K562 (cell line): ENCODE measurements around the gene GALK2. TPM values are rescaled to one million over a fixed set of nuclear protein-coding genes. Genes with fewer than 3 reads are reported as not detected.

Source experiments
- ATAC-seq: fragments of 200-7000 bp; cut with Tn5 transposase; 3 replicates; pipeline ENCODE4 v1.9.1; 2020; ENCODE audit warnings: moderate library complexity
- BruUV-seq: library from RNA; stranded (reverse); fragments of 400-500 nt; replicated peaks from 2 replicates; lab custom pipeline; 2021; lab: Mats Ljungman, UMichigan
- CTCF ChIA-PET: fragments of 300-600 bp; formaldehyde crosslinking; extraction: SDS; loops from one replicate; lab custom pipeline; 2021; ENCODE audit warnings: low intra/inter-chr PET ratio; lab: Yijun Ruan, JAX
- POLR2A ChIA-PET: fragments of 300-600, 350-650 bp; sonication (Branson Sonifier 250); formaldehyde crosslinking; extraction: SDS; loops from one replicate; lab custom pipeline; 2021; ENCODE audit warnings: antibody characterized with exemption, inconsistent platforms; lab: Yijun Ruan, JAX
- DNase-seq, 4 experiments: peaks; one replicate each; pipeline versions ENCODE4 v3.0.0 to v3.0.0-alpha.2; 2011 to 2018; ENCODE audit warnings: low spot score in 3 of 4, mixed read lengths in 3 of 4; ENCODE audit errors: extremely low read depth in 1 of 4
- FAIRE-seq: peaks from 2 replicates; lab custom pipeline; 2011; peaks lifted over from hg19 to GRCh38; lab: Jason Lieb, UNC
- H2AFZ ChIP-seq: 2 replicates; pipeline ENCODE4 v1.6.0; 2011; ENCODE audit warnings: low read depth, low read length, control low read depth, inconsistent platforms
- H3K27ac ChIP-seq: fragments of 200-600 bp; 3 replicates; pipeline ENCODE4 v1.8.0; 2011; ENCODE audit warnings: low read depth, mild to moderate bottlenecking, control low read depth, inconsistent platforms, low read length, moderate library complexity, mixed read lengths; ENCODE audit errors: extremely low read depth
- H3K27me3 ChIP-seq, 2 experiments: fragments of 300-600 bp in 1 of 2; 2 replicates in 1 of 2; 3 replicates in 1 of 2; pipeline versions ENCODE4 v1.6.0 to v1.8.0; 2011; ENCODE audit warnings: inconsistent platforms in 2 of 2, low read length in 2 of 2, mild to moderate bottlenecking in 1 of 2, mixed read lengths in 1 of 2, moderate library complexity in 1 of 2; ENCODE audit not compliant: control insufficient read depth in 2 of 2, insufficient read depth in 2 of 2
- H3K36me3 ChIP-seq: fragments of 300-600 bp; 3 replicates; pipeline ENCODE4 v1.8.0; 2011; ENCODE audit warnings: mild to moderate bottlenecking, low read length, inconsistent platforms; ENCODE audit not compliant: control insufficient read depth, insufficient read depth
- H3K4me1 ChIP-seq, 2 experiments: fragments of 200-600 bp in 1 of 2; replicated peaks in 1 of 2; 2 replicates in 1 of 2; 3 replicates in 1 of 2; pipeline versions ENCODE4 v1.5.1 to v1.8.0; 2011; ENCODE audit warnings: inconsistent platforms in 2 of 2, low read length in 2 of 2, mild to moderate bottlenecking in 1 of 2, mixed read lengths in 1 of 2, moderate library complexity in 1 of 2; ENCODE audit not compliant: control insufficient read depth in 2 of 2, insufficient read depth in 2 of 2
- H3K4me2 ChIP-seq: 2 replicates; pipeline ENCODE4 v1.6.1; 2011; ENCODE audit warnings: low read length, control low read depth, inconsistent platforms, mixed read lengths; ENCODE audit not compliant: insufficient read depth
- H3K4me3 ChIP-seq: fragments of 200-600 bp; sonication (generic), shearing (Covaris generic); 2 replicates; pipeline ENCODE4 v1.5.1; 2016; ENCODE audit warnings: control low read depth, inconsistent platforms
- H3K79me2 ChIP-seq: fragments of 200-600 bp; 3 replicates; pipeline ENCODE4 v1.8.0; 2011; ENCODE audit warnings: low read length, inconsistent platforms; ENCODE audit not compliant: control insufficient read depth, insufficient read depth
- H3K9ac ChIP-seq, 2 experiments: 2 replicates each; pipeline versions ENCODE4 v1.6.0 to v1.6.1; 2011; ENCODE audit warnings: low read depth in 2 of 2, low read length in 2 of 2, control low read depth in 1 of 2, inconsistent platforms in 1 of 2, mild to moderate bottlenecking in 1 of 2, mixed read lengths in 1 of 2; ENCODE audit not compliant: insufficient read depth in 1 of 2
- H3K9me1 ChIP-seq: one replicate; pipeline ENCODE4 v1.6.0; 2011; ENCODE audit warnings: inconsistent platforms, mild to moderate bottlenecking, low read length, moderate library complexity; ENCODE audit not compliant: control insufficient read depth, insufficient read depth
- H3K9me3 ChIP-seq: replicated peaks from 2 replicates; pipeline ENCODE4 v1.5.1; 2011; ENCODE audit warnings: low read depth, low read length, inconsistent platforms; ENCODE audit not compliant: control insufficient read depth, insufficient read depth
- H4K20me1 ChIP-seq: replicated peaks from 2 replicates; pipeline ENCODE4 v1.6.1; 2011; ENCODE audit warnings: low read length, inconsistent platforms, mixed read lengths; ENCODE audit not compliant: control insufficient read depth, insufficient read depth
- ARNT ChIP-seq, 2 experiments: fragments of 450-650 bp; IDR thresholded peaks; 2 replicates each; pipeline ENCODE4 v1.6.1; 2016; ENCODE audit warnings: mild to moderate bottlenecking in 1 of 2
- CBFA2T2 ChIP-seq: fragments of 450-650 bp; conservative IDR thresholded peaks from 2 replicates; pipeline ENCODE4 v1.6.1; 2017; ENCODE audit warnings: mild to moderate bottlenecking
- CBX3 ChIP-seq, 2 experiments: IDR thresholded peaks; 1 replicate in 1 of 2; 2 replicates in 1 of 2; pipeline ENCODE4 v1.6.1; 2012; ENCODE audit warnings: inconsistent platforms in 2 of 2, low read length in 2 of 2, borderline replicate concordance in 1 of 2, control low read depth in 1 of 2
- EHMT2 ChIP-seq: fragments of 450-650 bp; IDR thresholded peaks from 2 replicates; pipeline ENCODE4 v1.6.1; 2018; ENCODE audit warnings: antibody characterized with exemption
- EP400 ChIP-seq: fragments of 450-650 bp; IDR thresholded peaks from 2 replicates; pipeline ENCODE4 v1.6.1; 2017; ENCODE audit warnings: antibody characterized with exemption, mild to moderate bottlenecking, moderate library complexity
- EWSR1 ChIP-seq: fragments of 450-650 bp; IDR thresholded peaks from 2 replicates; pipeline ENCODE4 v1.6.1; 2018; ENCODE audit warnings: borderline replicate concordance, mild to moderate bottlenecking, low read depth, moderate library complexity; ENCODE audit not compliant: partially characterized antibody
- HMG20A ChIP-seq: fragments of 450-650 bp; formaldehyde crosslinking; conservative IDR thresholded peaks from 2 replicates; pipeline ENCODE4 v1.4.0; 2020; ENCODE audit warnings: mild to moderate bottlenecking, mixed read lengths
- HNRNPLL ChIP-seq: fragments of 200-400 bp; formaldehyde crosslinking; IDR thresholded peaks from 2 replicates; pipeline ENCODE4 v1.6.1; 2017; ENCODE audit warnings: low read length, low read depth, mild to moderate bottlenecking; ENCODE audit not compliant: poor library complexity, severe bottlenecking
- KAT8 ChIP-seq: fragments of 450-650 bp; IDR thresholded peaks from 2 replicates; pipeline ENCODE4 v1.6.1; 2016; ENCODE audit warnings: low read depth, mild to moderate bottlenecking
- LARP7 ChIP-seq: fragments of 450-650 bp; IDR thresholded peaks from 2 replicates; pipeline ENCODE4 v1.6.1; 2016
- MAZ ChIP-seq, 2 experiments: fragments of 450-650 bp in 1 of 2; sonication (generic) in 1 of 2; formaldehyde crosslinking; IDR thresholded peaks in 1 of 2; conservative IDR thresholded peaks in 1 of 2; 2 replicates each; pipeline versions ENCODE4 v1.4.0 to v1.5.0; 2020; ENCODE audit warnings: mild to moderate bottlenecking in 1 of 2, missing genetic modification reagents in 1 of 2
- MCM3 ChIP-seq: fragments of 450-650 bp; IDR thresholded peaks from 2 replicates; pipeline ENCODE4 v1.6.1; 2016
- NFIC ChIP-seq: fragments of 450-650 bp; IDR thresholded peaks from 2 replicates; pipeline ENCODE4 v1.6.1; 2017; ENCODE audit warnings: mild to moderate bottlenecking, inconsistent platforms
- POLR3A ChIP-seq: IDR thresholded peaks from 2 replicates; pipeline ENCODE4 v1.6.1; 2011; ENCODE audit warnings: borderline replicate concordance, mild to moderate bottlenecking, moderate library complexity; ENCODE audit not compliant: insufficient read length, insufficient read depth; ENCODE audit errors: extremely low read depth
- PRPF4 ChIP-seq: fragments of 200-400 bp; formaldehyde crosslinking; IDR thresholded peaks from one replicate; pipeline ENCODE4 v1.6.1; 2017; ENCODE audit warnings: low read length, low read depth, mild to moderate bottlenecking; ENCODE audit not compliant: insufficient read depth, poor library complexity, severe bottlenecking
- RUNX1 ChIP-seq: sonication (generic); IDR thresholded peaks from 2 replicates; pipeline ENCODE4 v1.6.1; 2016; ENCODE audit warnings: antibody characterized with exemption, low read depth
- SP2 ChIP-seq: IDR thresholded peaks from 2 replicates; pipeline ENCODE4 v1.6.1; 2011; ENCODE audit warnings: mild to moderate bottlenecking, low read depth, low read length, moderate library complexity; ENCODE audit not compliant: poor library complexity, severe bottlenecking; ENCODE audit errors: extremely low read depth
- TBP ChIP-seq: optimal IDR thresholded peaks from 2 replicates; pipeline ENCODE3; 2011; ENCODE audit warnings: low read depth, low read length, improper control_type of control experiment
- TRIM28 ChIP-seq: fragments of 450-650 bp; IDR thresholded peaks from 2 replicates; pipeline ENCODE4 v1.6.1; 2017
- ZBTB17 ChIP-seq: fragments of 450-650 bp; formaldehyde crosslinking; IDR thresholded peaks from 2 replicates; pipeline ENCODE4 v1.4.0; 2020; ENCODE audit warnings: mild to moderate bottlenecking
- ZNF134 ChIP-seq: fragments of 250-450 bp; sonication (Bioruptor Pico); conservative IDR thresholded peaks from 2 replicates; pipeline ENCODE4 v1.4.0; 2020
- ZNF165 ChIP-seq: fragments of 250-450 bp; sonication (Bioruptor Pico); IDR thresholded peaks from 2 replicates; pipeline ENCODE4 v1.4.0; 2020; ENCODE audit warnings: borderline replicate concordance
- WGBS: fragments of 100-300 bp; shearing (Covaris generic); methylation state at CpG from one replicate; pipeline ENCODE4 v1.1.6; 2016; ENCODE audit warnings: low coverage, mixed read lengths; ENCODE audit not compliant: insufficient coverage; ENCODE audit errors: missing lambda C conversion rate; 5-methylcytosine and 5-hydroxymethylcytosine counted together
- in situ Hi-C: fragments of 300-500 bp; cut with MboI; formaldehyde crosslinking; loops from 4 replicates; pipeline ENCODE4 v1.15.0; 2018; ENCODE audit warnings: inconsistent platforms, mixed read lengths
- intact Hi-C: fragments of 100-400 bp; cut with micrococcal nuclease; formaldehyde crosslinking; loops from 2 replicates; pipeline ENCODE4 v1.14.2; 2022
- polyA plus RNA-seq, 8 experiments: library from polyadenylated mRNA; depleted of rRNA in 4 of 8; stranded (reverse) in 5 of 8; unstranded in 3 of 8; fragments of >200 nt; fragmentation: Nextera tagmentation in 2 of 8; fragmentation: Illumina TruSeq in 1 of 8; extraction: Ambion mirVana in 2 of 8; extraction: Trizol in 1 of 8; gene quantifications; 2 replicates each; pipeline versions ENCODE4 v1.2.1 to v1.2.3, GENCODE V29; 2011 to 2014; ENCODE audit warnings: inconsistent platforms in 1 of 8, missing spikeins in 1 of 8
- total RNA-seq, 7 experiments: library from RNA; depleted of rRNA in 6 of 7; stranded (reverse); fragments of >200 nt in 6 of 7; fragmentation: Illumina TruSeq in 2 of 7; extraction: Trizol in 2 of 7; gene quantifications; 2 replicates each; pipeline versions ENCODE4 v1.2.1 to v1.2.3, GENCODE V29; 2011 to 2021; ENCODE audit warnings: low replicate concordance in 1 of 7

The GALK2 gene
- total and polyA plus RNA-seq, 9 of the 15 experiments (the other 6 are each of a cell fraction or from before 2014, with no cell fraction given): 32.8 to 82.0 (median 54.4) TPM

DNA sequence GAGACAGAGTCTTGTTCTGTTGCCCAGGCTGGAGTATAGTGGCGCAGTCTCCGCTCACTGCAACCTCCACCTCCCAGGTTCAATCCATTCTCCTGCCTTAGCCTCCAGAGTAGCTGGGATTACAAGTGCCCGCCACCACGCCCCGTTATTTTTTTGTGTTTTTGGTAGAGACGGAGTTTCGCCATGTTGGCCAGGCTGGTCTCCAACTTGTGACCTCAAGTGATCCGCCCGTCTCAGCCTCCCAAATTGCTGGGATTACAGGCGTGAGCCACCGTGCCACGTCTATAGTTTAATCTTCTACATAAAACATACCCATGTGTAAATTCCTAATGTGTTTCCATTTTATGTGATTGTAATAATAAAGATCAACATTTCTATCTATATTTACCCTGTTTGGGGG is 1.7 kb downstream of the GALK2 start:
- no TSS peak for BruUV-seq
- FAIRE-seq: no peak
- peak overlapping the region; percentile 85 to 88 for H3K9ac ChIP-seq
- H3K4me3 ChIP-seq: peak overlapping the region; percentile 56
- CTCF ChIA-PET: no interaction called here
- ATAC-seq: peak; percentile 43
- POLR2A ChIA-PET: interaction anchor here (1.6 to 3.5 kb wide), 5 partner anchors 12 to 77 kb away, joined by 3 to 32 read pairs (median 6); partner anchors contain the start of gene COPS2
- peak overlapping the region; percentile 71; the same call in 1 of the 2 replicates for H2AFZ ChIP-seq
- H3K27ac ChIP-seq: peak overlapping the region; percentile 91
- no peaks in the 10 kb centered on the region for H3K27me3 ChIP-seq
- DNase-seq: peak in 1 of 4 experiments; percentile 54
- in situ Hi-C loops (no loop called here), intact Hi-C loops (loop anchor here (10.0 kb wide), 1 partner anchor 443 kb away; no protein-coding TSS in a partner anchor)
- H4K20me1 ChIP-seq: no peaks in the 10 kb centered on the region
- H3K9me1 ChIP-seq: no peaks in the 10 kb centered on the region
- H3K4me1 ChIP-seq: peaks cover 0 to 12% of the 10 kb centered on the region in 2 experiments; a peak in 4 of 5 replicates
- H3K79me2 ChIP-seq: peaks cover 69% of the 10 kb centered on the region
- peaks cover 21% of the 10 kb centered on the region for H3K36me3 ChIP-seq
- peak overlapping the region; percentile 85 for H3K4me2 ChIP-seq
- H3K9me3 ChIP-seq: peaks cover 4% of the 10 kb centered on the region; the same call in 1 of the 2 replicates
- 2% methylated on average over 12 of the region's 12 CpGs for WGBS
- no peak for TF ChIP-seq ARNT (IDR thresholded peaks at IDR 0.05)
- no peak for TF ChIP-seq HMG20A (CRISPR knock-in tag)
- TF ChIP-seq ZNF165: no peak
- no peak for TF ChIP-seq MCM3
- TF ChIP-seq EP400: peak; percentile 28
- no peak for TF ChIP-seq TRIM28
- TF ChIP-seq PRPF4: no peak
- peak; percentile 33 for TF ChIP-seq HNRNPLL
- no peak for TF ChIP-seq ZBTB17 (CRISPR knock-in tag)
- TF ChIP-seq CBX3 (IDR thresholded peaks at IDR 0.05; ENCODE audit: borderline replicate concordance in 1 of 2, low read length in 2 of 2): no peak
- TF ChIP-seq TBP: no peak
- no peak for TF ChIP-seq EWSR1
- no peak for TF ChIP-seq ZNF134 (CRISPR knock-in tag)
- TF ChIP-seq MAZ (CRISPR knock-in tag; conservative IDR thresholded peaks at IDR 0.05 in 1 of 2, IDR thresholded peaks at IDR 0.05 in 1 of 2): no peak
- no peak for TF ChIP-seq CBFA2T2
- no peak for TF ChIP-seq POLR3A
- no peak for TF ChIP-seq LARP7
- TF ChIP-seq NFIC: no peak
- TF ChIP-seq KAT8: no peak
- TF ChIP-seq SP2: no peak
- TF ChIP-seq RUNX1: no peak
- peak; percentile 13; the same call in 1 of the 2 replicates for TF ChIP-seq EHMT2
